HG03442 (cell line): Measurements from ENCODE around the gene BANP.
A peak's percentile ranks its signal among the peaks of the same experiment; 100 is the strongest.
"Not testable (repeated sequence)": the region's sequence is repeated elsewhere in the genome, so short reads cannot be mapped to it uniquely, and the experiment has no call there.

Source experiments
- ATAC-seq: cut with Tn5 transposase; IDR thresholded peaks from one replicate; pipeline ENCODE4 v1.9.1; 2021; ENCODE audit warnings: mild to moderate bottlenecking, moderate library complexity; ENCODE audit not compliant: unreplicated experiment

BANP gene

DNA sequence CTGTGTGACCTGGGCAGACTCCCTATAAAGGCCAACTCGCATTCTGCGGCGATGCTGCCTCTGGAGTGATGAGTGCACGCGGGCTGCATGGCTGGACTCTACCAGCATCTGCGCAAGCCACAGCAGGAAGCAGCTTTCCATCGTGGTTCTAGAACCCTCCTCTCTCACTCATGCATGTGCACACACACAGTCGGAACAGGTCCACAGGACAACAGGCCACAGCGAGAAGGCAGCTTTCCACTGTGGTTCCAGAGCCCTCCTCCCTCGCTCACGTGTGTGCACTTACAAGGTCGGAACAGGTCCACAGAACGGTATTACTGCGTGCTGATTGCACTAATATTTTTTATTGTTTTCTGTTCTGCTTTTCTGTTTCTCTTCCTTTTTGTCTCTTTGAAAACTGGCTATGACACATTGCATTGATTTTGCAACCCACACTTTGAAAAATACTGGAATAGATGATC is 92.9 kb downstream of the BANP start:
- ATAC-seq: peak; percentile 48

GRCh38 chr16:88045361-88045760 is 94.1 kb downstream of the BANP start:
- not testable (repeated sequence) for ATAC-seq

DNA sequence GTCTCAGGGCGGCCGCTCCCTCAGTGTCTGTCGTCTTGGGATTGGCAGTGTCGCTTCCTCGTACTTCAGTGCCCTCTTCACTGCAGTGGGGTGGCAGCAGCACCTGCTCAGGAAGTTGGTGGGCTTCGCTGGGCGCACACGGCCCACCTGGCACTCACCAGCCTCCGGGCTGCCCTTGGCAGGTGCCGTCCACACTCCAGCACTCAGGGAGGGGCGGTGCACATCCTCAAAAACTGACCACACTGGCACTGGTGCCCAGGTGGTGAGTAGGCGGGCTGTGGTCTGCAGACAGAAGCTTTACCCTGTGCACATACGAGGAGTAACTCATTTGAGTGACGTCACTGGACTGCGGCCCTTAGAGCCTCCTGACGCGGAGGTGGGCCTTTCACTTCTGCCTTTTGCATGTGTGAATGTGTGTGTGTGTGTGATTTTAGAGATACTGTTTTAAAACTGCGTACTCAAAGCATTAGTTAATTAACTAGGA is 94.6 kb downstream of the BANP start:
- peak; percentile 80 for ATAC-seq

DNA sequence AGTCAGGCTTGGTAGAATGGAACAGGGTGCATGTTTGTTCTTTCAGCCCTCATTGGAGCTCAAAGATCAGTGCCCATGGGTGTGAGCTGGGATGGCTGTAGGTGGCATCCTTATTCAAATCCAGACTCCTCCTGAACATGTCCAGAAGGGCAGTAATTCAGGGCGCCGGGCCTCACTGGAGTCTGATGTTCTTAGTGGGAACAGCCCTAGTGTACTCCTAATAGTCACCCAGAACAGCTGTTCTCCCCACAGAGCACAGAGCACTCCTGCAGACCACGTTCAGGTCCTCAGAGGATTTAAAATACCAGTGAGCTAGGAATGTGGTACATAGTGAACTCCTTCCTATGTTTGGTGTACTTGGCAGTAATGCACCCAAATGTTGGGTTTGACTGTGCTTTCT is 96.2 kb downstream of the BANP start:
- ATAC-seq: no peak

GRCh38 chr16:88048985-88049384 is 97.8 kb downstream of the BANP start:
- no peak for ATAC-seq

DNA sequence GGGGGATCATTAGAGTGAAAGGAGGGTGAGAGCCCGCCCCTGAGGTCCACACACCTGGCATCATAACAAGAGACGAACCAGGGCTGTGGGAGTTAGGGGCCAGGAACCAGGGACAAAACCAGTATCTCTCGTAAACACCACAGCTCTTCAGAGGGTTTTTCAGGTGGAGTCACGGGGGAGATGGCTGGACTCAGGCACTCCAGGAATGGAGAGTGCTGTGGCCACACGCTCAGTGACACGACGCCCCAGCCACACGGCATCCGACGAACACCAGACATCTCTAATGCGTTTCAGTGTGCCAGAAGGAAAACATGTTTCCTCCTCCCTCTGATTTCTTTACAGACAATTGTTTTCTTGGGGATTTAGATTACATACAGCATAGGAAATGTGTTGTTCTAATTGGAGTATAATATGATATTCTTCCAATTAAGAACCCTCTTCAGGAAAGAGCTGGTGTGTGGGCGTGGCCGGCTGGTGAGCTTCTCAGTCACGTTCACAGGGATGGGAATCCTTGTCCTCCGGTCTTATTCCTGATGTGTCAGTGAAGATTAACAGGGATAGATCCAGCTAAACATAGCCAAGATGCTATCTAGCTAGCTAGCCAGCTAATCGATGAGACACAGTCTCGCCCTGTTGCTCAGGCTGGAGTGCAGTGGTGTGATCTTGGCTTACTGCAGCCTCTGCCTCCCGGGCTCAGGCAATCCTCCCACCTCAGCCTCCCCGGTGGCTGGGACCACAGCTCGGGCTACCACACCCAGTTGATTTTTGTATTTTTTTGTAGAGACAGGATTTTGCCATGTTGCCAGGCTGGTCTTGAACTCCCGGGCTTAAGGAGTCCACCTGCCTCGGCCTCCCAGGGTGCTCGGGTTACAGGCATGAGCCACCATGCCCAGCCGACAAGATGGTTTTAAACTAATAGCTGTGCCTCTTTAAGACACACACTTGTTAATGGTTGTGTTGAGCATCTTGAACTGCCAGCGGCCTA is 98.6 kb downstream of the BANP start:
- no peak for ATAC-seq

DNA sequence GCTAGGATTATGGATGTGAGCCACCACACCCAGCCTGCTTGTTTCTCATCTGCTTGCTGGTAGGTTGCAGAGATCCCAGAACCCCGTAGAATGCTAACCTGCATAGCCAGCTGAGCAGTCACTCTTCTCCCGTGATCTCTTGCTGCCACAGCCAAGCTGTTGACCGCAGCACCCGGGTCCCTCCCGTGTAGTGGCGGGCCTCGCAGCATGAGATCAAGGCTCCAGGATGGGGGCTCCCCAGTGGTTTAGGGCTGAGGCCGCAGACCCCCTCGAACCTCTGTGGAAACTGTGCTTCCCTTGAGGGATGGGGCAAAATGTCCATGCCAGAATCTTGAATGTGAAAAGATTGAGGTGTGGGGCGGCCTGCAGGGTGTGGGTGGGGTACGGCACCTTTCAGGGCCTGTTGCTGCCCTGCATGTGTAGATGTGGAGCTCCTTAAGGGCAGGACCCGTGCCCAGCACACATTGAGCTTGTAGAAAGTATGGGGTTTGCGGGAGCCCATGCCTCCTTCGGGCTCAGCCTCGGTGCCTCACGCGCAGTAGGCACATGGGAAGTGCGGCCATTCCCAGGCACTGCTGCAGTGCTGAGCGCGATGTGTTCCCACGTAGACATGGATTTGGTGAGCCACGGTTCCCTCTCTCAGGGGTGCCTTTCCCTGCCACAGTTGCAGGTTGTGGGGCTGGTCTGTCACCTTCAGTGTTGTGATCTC is 99.9 kb downstream of the BANP start:
- ATAC-seq: no peak

- no peak for ATAC-seq
Observed at GRCh38 chr16:88052661-88053060, 101.4 kb downstream of the BANP start.

- ATAC-seq: not testable (repeated sequence)
Observed at GRCh38 chr16:88053479-88053878, 102.2 kb downstream of the BANP start.

DNA sequence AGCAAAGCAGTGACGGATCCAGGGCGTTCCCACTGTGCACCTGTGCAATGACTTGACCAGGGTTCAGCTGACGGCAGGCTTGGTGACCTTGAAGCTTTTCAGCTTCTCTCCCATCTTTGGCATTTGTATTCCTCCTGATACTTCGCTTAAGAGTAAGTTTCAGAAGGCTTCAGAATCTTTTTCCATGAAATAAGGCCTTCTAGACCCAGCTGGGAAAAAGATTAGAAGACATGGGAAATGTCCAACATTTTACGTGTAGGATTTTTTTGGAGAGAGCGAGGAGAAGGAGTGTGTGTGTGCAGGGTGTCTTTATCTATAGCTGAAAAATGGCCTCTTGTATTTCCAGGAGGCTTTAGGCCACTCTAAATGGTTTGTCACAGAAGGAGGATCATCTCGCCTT is 104.1 kb downstream of the BANP start:
- no peak for ATAC-seq

DNA sequence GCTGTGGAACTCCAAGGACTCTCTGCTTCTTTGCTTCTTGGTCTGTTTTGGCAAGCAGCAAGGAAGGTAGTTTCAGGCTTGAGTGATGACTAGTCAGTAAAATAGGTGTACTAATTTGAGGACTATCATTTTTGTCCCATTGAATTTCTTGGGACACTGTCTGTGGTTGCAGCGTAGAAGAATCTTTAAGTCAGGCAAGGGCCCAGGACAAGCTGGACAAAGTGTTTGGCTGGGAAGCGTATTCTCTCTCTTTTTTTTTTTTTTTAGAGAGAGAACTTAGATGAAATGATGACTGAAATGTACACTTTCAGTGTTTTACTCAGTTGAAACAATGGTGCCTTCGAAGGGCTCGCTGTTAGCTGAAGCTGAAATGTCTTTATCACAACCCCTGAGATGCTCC is 105.0 kb downstream of the BANP start:
- ATAC-seq: no peak

- no peak for ATAC-seq
Observed at GRCh38 chr16:88057656-88058055, 106.4 kb downstream of the BANP start.

DNA sequence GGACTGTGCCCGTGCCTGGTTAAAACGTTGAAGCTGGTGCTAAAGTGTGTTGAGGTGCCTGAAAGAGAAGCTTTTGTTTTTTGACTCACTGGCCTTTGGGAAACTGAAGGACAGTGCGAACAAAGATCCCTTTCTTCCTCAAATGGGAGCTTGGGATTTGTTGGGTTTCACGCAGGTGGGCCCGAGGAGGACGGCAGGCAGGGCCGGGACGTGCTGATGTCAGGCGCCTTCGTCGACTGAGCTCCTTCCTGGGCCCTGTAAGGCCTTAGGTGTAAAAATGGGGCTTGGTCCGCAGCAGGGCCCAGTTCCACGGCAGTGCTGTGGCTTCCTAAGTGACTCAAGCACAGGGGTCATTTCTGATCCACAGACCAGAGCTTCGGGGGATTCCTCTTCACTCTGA is 106.9 kb downstream of the BANP start:
- no peak for ATAC-seq

GRCh38 chr16:88058817-88059216 is 107.6 kb downstream of the BANP start:
- no peak for ATAC-seq

GRCh38 chr16:88059701-88060386 is 108.6 kb downstream of the BANP start:
- no peak for ATAC-seq

DNA sequence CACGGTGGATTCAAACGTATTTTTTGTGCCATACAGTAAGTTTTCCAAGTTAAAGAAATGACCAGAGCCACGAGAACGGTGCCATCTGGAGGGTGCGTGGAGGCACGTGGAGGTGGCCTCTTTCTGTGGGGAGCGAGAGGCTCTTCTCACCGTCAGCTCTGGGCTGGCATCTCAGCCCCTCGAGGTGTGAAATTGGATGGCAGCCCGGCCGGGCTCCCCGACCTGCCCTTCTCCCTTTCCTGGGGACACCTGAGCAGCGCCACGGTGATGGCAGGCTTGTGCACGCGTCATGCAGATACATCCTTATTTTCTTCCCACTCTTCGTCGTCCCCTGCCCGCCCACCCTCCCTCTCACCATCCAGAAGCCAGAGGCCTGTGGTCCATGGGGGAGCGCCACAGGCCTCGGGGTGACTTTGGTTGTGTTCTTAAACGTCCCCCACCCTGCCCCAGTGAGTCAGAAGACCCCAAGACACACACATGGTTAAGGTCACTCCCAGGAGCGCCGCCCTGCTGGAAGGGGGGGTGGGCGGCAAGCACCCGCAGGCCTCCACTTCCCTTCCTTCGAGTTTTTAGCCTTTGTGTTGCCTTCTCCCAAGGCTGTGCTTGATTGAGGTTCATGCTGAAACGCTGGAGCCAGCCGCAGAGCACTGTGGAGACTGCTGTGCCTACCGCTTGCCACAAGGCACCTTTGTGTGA is 109.4 kb downstream of the BANP start:
- no peak for ATAC-seq

- ATAC-seq: no peak
Observed at GRCh38 chr16:88061346-88062110, 110.3 kb downstream of the BANP start.

GRCh38 chr16:88062341-88063210 is 111.3 kb downstream of the BANP start:
- no peak for ATAC-seq

DNA sequence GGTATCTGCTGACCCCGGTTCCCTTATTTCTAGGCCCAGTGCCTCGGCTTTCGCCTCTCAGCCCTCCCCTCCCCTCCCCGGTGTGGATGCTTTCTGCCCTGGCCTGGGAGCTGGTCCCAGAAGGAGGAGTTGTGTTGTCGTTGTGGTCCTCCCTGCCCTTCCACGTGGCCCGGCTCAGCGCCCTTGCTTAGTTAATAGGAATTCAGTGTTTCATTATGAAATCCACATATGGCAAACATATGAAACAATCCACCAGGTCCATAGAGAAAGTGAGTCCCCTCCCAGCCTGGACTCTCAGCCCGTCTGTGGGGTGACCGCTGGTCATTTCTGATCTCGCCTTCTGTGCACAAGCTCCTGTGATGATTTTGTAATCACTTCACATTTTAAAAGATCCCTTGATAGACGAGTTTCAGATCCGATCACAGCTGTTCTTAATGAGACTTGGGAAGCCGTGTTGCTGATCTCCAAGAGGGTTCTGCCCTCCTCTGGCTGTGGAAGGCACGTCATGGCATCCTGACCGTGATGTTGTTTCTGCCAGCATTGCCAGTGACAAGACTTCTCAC is 112.1 kb downstream of the BANP start:
- no peak for ATAC-seq
